Dedifferentiated amniotic fluid mesenchymal stem cell (primary cell): Measurements from ENCODE around the gene FLRT2.

Source experiments
- DNase-seq: peaks from one replicate; pipeline ENCODE4 v3.0.0-alpha.2; 2016; ENCODE audit errors: extremely low spot score

Gene FLRT2

GRCh38 chr14:85529803-85530574 is at the start of gene FLRT2:
Gene FLRT2 (plus strand): TSS chr14:85530144. CDS start chr14:85621515, 91,371 bp downstream.
- DNase-seq = peak; percentile 85

DNA sequence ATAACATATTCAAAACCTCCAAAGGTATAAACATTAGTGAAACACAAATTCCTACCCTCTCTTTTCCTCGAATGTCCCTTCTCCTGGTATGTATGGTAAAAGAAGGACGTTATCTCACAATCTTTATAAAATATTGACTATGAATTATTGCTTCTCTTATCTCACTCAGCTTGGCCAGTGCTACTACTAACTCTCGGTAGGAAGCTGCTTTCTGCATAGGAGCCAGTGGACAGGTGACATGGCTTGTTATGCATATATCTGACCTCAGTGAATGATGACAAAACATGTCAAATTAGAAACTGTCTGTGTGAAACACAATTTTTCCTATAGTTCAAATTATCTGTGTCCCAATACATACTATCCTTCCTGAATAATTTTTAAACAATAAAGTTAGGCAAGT is 48.5 kb upstream of the FLRT2 start:
- DNase-seq = no peak

DNA sequence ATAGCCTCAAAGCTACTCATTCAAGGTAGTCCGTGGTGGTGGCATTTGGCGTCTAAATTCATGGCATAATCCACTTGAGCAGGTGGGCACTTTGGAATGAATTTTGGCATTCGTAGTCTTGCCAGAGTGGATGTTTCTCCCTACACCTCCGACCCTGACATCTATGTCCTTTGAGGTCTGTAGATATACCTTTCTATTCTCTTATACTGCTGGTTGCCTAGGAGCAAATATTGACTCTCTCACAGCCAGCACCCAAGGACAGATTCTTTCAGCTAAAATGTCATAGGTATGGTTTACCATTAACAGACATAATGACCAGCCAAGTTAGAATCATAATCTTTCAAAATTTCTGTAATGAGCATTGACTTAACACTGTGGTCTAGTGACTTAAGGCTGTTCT is 47.4 kb upstream of the FLRT2 start:
- no peak for DNase-seq

- DNase-seq = no peak
These were observed 46.9 kb upstream of the FLRT2 start for GRCh38 chr14:85483037-85483436.

- DNase-seq = no peak
These were observed 46.3 kb upstream of the FLRT2 start for GRCh38 chr14:85483652-85484051.

DNA sequence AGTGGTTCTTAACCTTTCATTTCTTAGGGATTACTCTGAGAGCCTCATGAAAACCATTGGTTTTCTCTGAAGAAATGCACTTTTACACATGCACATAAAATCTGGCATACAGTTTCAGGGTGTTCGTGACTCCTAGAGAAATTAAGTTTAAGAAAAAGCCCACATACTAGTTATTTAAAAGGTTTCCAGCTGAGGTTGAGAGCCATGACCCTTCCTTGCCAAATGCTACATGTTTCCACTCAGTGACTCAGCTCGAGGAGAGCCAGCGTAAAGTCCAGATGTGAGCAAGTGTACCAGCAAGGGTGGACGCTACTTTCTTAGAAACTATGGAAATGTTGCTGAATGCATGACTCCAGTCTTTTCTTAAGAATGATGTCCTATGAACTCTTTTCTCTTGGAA is 42.7 kb upstream of the FLRT2 start:
- peak; percentile 58 for DNase-seq

DNA sequence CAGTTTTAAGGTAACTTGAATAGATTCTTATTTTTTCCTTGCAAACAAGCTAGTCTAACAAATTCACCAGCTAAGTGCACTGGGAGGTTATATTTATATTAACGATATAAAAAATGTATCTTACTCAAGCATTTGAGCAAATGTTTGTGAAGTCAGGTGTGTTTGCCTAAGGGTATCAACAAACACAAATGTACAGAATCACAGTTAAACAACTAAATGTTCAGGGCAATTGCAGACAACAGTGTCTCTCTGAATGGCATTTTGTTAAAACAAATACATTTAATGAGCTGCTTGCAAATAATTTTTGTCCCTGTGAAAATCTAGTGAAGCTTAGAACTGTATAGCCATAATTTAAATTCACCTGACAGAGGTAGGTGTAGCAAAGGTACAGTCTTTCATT is 28.2 kb upstream of the FLRT2 start:
- DNase-seq = no peak

DNA sequence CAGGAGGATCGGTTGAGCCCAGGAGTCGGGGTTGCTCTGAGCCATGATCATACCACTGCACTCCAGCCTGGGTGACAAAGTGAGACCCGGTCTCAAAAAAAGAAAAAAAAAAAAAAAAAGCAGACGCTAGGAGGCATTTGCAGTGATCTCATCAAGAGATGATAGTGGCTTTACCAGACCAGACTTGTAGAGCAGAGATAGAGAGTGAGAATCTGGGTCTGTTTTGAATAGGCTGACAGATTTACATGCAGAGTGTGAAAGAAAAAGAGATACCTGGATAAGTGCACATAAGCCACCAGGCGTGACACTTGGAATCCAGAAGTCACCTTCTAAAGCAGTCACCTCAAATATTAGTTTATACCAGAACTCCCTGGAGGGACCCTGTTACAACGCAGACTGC is 21.1 kb upstream of the FLRT2 start:
- DNase-seq = no peak

DNA sequence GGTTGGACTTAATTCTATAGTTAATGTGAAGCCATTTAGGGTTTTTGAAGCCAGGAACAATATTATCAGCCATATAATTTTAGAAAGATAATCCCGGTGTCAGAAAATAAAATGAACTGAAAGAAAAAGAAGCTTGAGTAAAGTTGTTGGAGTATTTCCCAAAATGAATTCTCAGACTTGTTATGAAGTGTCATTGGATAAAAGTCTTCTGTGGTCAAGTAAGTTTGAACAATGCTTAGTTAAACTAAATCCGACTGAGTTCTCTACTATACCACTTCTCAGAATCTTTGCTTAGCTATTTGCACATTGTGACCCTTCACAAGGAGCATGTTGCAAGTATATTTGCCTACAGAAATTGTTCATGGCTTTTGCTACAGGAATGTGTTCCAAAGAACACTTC is 17.5 kb upstream of the FLRT2 start:
- DNase-seq = no peak

DNA sequence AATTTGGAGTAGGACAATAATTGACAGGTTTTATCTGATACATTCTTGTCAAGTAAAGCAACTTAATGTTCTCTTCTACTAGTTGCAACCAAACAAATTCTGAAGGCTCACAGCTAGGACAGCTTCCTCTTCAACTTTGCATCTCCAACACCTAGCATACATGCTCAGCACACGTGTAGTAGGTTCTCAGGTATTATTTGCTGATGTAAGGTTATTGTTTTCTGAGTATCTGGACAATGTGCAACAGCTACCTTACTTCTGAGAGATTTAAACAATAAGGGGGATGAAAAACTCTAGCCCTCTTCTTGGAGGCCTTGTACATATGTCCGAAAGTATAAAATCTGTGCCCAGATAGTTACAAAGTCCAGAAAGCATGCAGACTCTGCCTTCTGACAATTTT is 15.5 kb upstream of the FLRT2 start:
- DNase-seq = no peak

DNA sequence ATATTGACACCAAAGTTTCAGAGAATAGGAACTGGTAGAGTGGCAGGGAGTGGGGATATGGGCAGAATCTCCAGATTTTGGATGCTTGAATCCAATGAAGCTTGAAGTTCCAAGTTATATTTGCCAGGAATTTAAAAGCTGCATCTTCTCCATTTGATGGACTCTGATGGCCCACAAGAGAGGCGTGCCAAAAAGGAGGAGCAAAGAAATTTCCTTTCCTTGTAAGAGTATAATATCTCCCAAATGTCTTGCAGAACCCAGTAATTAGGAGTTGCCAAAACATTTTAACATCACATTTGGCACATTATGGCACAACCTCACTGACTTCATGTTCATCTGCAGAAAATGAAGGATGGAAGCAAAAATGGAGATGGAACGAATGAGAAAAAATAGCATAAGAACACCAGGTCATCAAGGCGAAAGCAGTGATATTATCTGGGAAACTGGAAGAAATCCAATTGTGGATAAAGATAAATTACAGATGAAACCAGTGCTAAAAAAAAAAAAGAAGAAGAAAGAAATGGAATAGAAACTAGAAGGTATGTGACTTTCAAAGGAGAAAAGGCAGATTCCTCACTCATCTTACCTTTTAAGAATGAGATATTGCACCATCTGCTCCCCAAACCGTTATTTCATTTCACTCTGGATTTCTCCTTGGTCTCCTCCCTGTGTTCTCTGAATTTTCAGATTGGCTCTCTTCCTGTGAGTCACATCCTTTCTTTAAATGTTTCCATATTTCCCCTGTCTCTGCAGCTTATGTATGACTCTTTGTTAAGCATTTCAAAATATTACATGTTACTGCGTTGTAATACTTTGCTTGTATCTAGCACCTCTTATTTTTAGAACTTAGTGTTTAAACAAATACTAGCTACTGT is 13.5 kb upstream of the FLRT2 start:
- DNase-seq = peak; percentile 97

- no peak for DNase-seq
These were observed 12.7 kb upstream of the FLRT2 start for GRCh38 chr14:85517114-85517688.

- DNase-seq = no peak
These were observed 10.2 kb upstream of the FLRT2 start for GRCh38 chr14:85519661-85520305.

- no peak for DNase-seq
These were observed 9.4 kb upstream of the FLRT2 start for GRCh38 chr14:85520581-85520980.

DNA sequence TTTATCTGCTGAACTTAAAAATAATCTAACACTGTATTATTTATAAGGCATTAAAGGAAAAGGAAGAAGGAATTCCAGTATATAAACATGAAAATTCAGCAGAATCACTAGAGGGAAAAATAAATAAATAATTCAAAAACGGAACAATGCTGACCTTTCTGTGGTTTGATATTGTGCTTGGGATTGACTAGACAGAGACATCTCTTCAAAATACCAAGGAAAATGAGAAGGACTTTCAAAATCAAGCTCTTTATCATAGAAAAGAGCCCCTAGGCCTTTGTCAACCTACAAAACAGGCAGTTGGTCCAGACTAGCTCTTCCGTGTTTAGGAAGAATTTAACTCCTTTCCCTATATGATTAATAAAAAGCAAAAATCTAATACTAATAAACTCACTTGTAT is 6.3 kb upstream of the FLRT2 start:
- no peak for DNase-seq

- DNase-seq = peak; percentile 84
These were observed 2.9 kb upstream of the FLRT2 start for GRCh38 chr14:85527006-85527405.

DNA sequence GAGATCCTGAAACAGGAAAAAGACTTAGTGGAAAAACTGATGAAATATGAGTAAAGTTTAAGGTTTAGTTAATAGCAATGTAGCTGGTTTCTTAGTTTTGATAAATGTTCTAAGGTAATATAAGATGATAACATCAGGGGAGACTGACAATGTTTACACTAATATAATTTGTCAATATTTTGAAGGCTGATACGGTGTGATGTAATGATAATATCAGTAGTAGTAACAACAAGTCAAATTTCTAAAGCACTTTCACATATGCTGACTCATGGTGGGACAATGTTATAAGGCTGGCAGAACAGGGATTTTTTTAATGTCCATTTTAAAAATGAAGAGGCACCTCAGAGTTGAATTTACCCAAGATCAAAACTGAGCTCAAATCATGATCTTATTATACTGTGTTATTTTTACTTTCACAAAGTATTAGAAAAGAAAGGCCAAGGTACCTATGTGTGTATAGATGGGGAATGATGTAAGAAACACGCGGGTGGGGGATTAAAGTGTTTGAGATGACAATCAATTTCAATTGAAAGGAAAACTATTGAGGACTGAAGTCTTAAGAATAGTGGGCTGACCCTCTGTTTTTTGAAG is 2.4 kb upstream of the FLRT2 start:
- no peak for DNase-seq

GRCh38 chr14:85528080-85528896 is 1.7 kb upstream of the FLRT2 start:
- peak; percentile 90 for DNase-seq

- DNase-seq = peak; percentile 70
These were observed 880 bp upstream of the FLRT2 start for GRCh38 chr14:85528897-85529631.

DNA sequence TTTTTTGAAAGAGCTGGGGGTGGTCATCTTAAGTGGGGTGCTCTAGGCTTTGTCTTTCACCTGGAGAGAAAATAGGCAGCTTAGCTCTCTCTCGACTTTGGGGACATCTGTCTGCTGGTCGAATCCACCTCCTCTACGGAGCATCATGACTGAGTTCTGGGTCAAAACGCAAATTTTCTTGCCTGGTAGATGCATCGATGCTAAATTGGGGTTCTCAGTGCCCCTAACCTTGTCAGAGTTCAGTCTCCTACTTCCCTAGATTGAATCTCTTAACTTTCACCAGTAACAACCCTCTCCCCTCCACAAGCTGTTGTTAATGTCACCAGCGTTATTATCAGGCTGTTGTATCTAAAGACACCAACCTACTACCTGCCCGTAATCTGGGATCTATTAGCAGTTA is 682 bp downstream of the FLRT2 start:
- no peak for DNase-seq
